ENCODE data around the gene PLPP1. TPM values are rescaled to one million over a fixed set of nuclear protein-coding genes. Genes with fewer than 3 reads are reported as not detected.
"Not testable (repeated sequence)": the region's sequence is repeated elsewhere in the genome, so short reads cannot be mapped to it uniquely, and the experiment has no call there.

PLPP1 gene
- total RNA-seq, 2 donors from 2014 or later = 29.0 to 100 TPM

GRCh38 chr5:55540525-55540924, 5.8 kb upstream of the PLPP1 start:
- no peak for TF ChIP-seq CTCF (conservative IDR thresholded peaks at IDR 0.05)
- Mint-ChIP-seq H3K9me3 (no peaks in the 10 kb centered on the region), H3K27me3 (ENCODE audit: insufficient read depth) (no peaks in the 10 kb centered on the region), H3K27ac (no peak overlapping the region), H3K4me3 (no peak overlapping the region), H3K36me3 (ENCODE audit: low read depth) (no peaks in the 10 kb centered on the region), H3K4me1 (peaks cover 27% of the 10 kb centered on the region)
- H3K9ac ChIP-seq (ENCODE audit: extremely low read depth, low read length, poor library complexity, severe bottlenecking) = no peak overlapping the region
- peaks cover 3% of the 10 kb centered on the region for H3K4me1 ChIP-seq (ENCODE audit: control insufficient read depth, insufficient read depth, low read length)
- DNase-seq = no peak
- H3K9me3 ChIP-seq (ENCODE audit: control insufficient read depth, low read length) = no peaks in the 10 kb centered on the region
- H3K27me3 ChIP-seq (ENCODE audit: control insufficient read depth, insufficient read depth, low read length, poor library complexity, severe bottlenecking) = no peaks in the 10 kb centered on the region
- no peak overlapping the region for H3K27ac ChIP-seq (ENCODE audit: low read depth, low read length)
- 29 to 48% methylated on average over 1 to 2 of the region's 2 CpGs for WGBS, 2 experiments (ENCODE audit: insufficient coverage in 1 of 2, insufficient read length in 1 of 2)
- H3K4me3 ChIP-seq (ENCODE audit: low read length) = no peak overlapping the region
- no peaks in the 10 kb centered on the region for H3K36me3 ChIP-seq (ENCODE audit: control insufficient read depth, insufficient read depth, low read length)

GRCh38 chr5:55540024-55540423, 5.3 kb upstream of the PLPP1 start:
- no peak overlapping the region for H3K4me3 ChIP-seq (ENCODE audit: low read length)
- 96 to 100% methylated on average over 1 of the region's 1 CpG for WGBS, 2 experiments (ENCODE audit: insufficient coverage in 1 of 2, insufficient read length in 1 of 2)
- H3K27ac Mint-ChIP-seq = no peak overlapping the region
- H3K9ac ChIP-seq (ENCODE audit: extremely low read depth, low read length, poor library complexity, severe bottlenecking) = no peak overlapping the region
- no peak overlapping the region for H3K4me3 Mint-ChIP-seq
- no peak overlapping the region for H3K27ac ChIP-seq (ENCODE audit: low read depth, low read length)
- peaks cover 3% of the 10 kb centered on the region for H3K4me1 ChIP-seq (ENCODE audit: control insufficient read depth, insufficient read depth, low read length)
- no peaks in the 10 kb centered on the region for H3K36me3 ChIP-seq (ENCODE audit: control insufficient read depth, insufficient read depth, low read length)
- no peaks in the 10 kb centered on the region for H3K27me3 Mint-ChIP-seq (ENCODE audit: insufficient read depth)
- no peak for DNase-seq
- H3K9me3 ChIP-seq (ENCODE audit: control insufficient read depth, low read length) = no peaks in the 10 kb centered on the region
- TF ChIP-seq CTCF (conservative IDR thresholded peaks at IDR 0.05) = no peak
- H3K36me3 Mint-ChIP-seq (ENCODE audit: low read depth) = no peaks in the 10 kb centered on the region
- H3K4me1 Mint-ChIP-seq = peaks cover 29% of the 10 kb centered on the region
- H3K9me3 Mint-ChIP-seq = no peaks in the 10 kb centered on the region
- H3K27me3 ChIP-seq (ENCODE audit: control insufficient read depth, insufficient read depth, low read length, poor library complexity, severe bottlenecking) = no peaks in the 10 kb centered on the region

- H3K4me1 Mint-ChIP-seq = peaks cover 33% of the 10 kb centered on the region
- H3K4me1 ChIP-seq (ENCODE audit: control insufficient read depth, insufficient read depth, low read length) = peaks cover 3% of the 10 kb centered on the region
- H3K27ac Mint-ChIP-seq = no peak overlapping the region
Measured at GRCh38 chr5:55538661-55539060, 3.9 kb upstream of the PLPP1 start.

GRCh38 chr5:55537315-55537714, 2.6 kb upstream of the PLPP1 start:
- H3K9me3 Mint-ChIP-seq; H3K36me3 ChIP-seq (ENCODE audit: control insufficient read depth, insufficient read depth, low read length); H3K4me3 Mint-ChIP-seq; H3K27me3 ChIP-seq (ENCODE audit: control insufficient read depth, insufficient read depth, low read length, poor library complexity, severe bottlenecking); H3K4me1 ChIP-seq (ENCODE audit: control insufficient read depth, insufficient read depth, low read length); H3K9me3 ChIP-seq (ENCODE audit: control insufficient read depth, low read length); H3K9ac ChIP-seq (ENCODE audit: extremely low read depth, low read length, poor library complexity, severe bottlenecking); H3K4me3 ChIP-seq (ENCODE audit: low read length); DNase-seq; H3K27me3 Mint-ChIP-seq (ENCODE audit: insufficient read depth); H3K27ac ChIP-seq (ENCODE audit: low read depth, low read length); H3K36me3 Mint-ChIP-seq (ENCODE audit: low read depth): not testable (repeated sequence)
- WGBS, 2 experiments (ENCODE audit: insufficient coverage in 1 of 2, insufficient read length in 1 of 2) = 89 to 97% methylated on average over 5 to 8 of the region's 8 CpGs
- Mint-ChIP-seq H3K4me1 (peaks cover 37% of the 10 kb centered on the region), H3K27ac (peak overlapping the region; percentile 44)

More at GRCh38 chr5:55538661-55539060, 3.9 kb upstream of the PLPP1 start:
- Mint-ChIP-seq H3K9me3 (no peaks in the 10 kb centered on the region), H3K27me3 (ENCODE audit: insufficient read depth) (no peaks in the 10 kb centered on the region), H3K36me3 (ENCODE audit: low read depth) (no peaks in the 10 kb centered on the region), H3K4me3 (no peak overlapping the region)
- no peaks in the 10 kb centered on the region for H3K27me3 ChIP-seq (ENCODE audit: control insufficient read depth, insufficient read depth, low read length, poor library complexity, severe bottlenecking)
- no peaks in the 10 kb centered on the region for H3K36me3 ChIP-seq (ENCODE audit: control insufficient read depth, insufficient read depth, low read length)
- DNase-seq = no peak
- no peak for TF ChIP-seq CTCF (conservative IDR thresholded peaks at IDR 0.05)
- H3K4me3 ChIP-seq (ENCODE audit: low read length) = no peak overlapping the region
- H3K27ac ChIP-seq (ENCODE audit: low read depth, low read length) = no peak overlapping the region
- H3K9ac ChIP-seq (ENCODE audit: extremely low read depth, low read length, poor library complexity, severe bottlenecking) = no peak overlapping the region
- H3K9me3 ChIP-seq (ENCODE audit: control insufficient read depth, low read length) = no peaks in the 10 kb centered on the region
- WGBS, 2 experiments (ENCODE audit: insufficient coverage in 1 of 2, insufficient read length in 1 of 2) = 39 to 47% methylated on average over 2 of the region's 2 CpGs
